ENCODE measurements around the gene ZNF22. TPM values are rescaled to one million over a fixed set of nuclear protein-coding genes. Genes with fewer than 3 reads are reported as not detected.

ZNF22 gene
- total and polyA plus RNA-seq, 2 of the 4 experiments (the other 2 are of a cell fraction), result 10.6 to 12.4 TPM

DNA sequence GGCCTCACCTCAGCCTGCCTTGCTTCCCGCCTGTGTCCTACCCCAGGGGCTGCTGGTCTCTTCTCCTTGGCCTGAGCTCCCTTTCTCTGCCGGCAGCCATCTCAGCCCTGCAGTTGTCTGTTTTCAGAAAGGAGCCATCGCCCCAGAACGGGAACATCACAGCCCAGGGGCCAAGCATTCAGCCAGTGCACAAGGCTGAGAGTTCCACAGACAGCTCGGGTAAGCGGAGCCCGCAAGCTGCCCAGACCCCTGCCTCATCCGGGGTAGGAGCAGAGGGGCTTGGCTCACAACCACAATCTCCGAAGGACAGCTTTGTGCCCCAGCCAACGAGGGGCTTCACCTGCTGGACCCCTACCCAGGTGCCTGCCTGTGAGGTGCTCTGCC, 16.8 kb upstream of the ZNF22 start:
- 90% methylated on average over 2 of the region's 10 CpGs; no CpG with 5 or more reads in 1 of the 2 experiments for WGBS, 2 experiments (ENCODE audit: extremely low coverage in 2 of 2, insufficient read length in 1 of 2)
- H3K14ac ChIP-seq (replicated peaks; ENCODE audit: low read depth, low read length), result peak overlapping the region; percentile 33; the same call in 1 of the 2 replicates
- intact Hi-C loops (cut with micrococcal nuclease) (no loop called here), in situ Hi-C loops (cut with MboI; ENCODE audit: low sequenced_read_pairs) (loop anchor here (25.0 kb wide), 4 partner anchors 1028 to 1847 kb away; partner anchors contain the start of genes CSGALNACT2 and HNRNPF), dilution Hi-C loops (cut with HindIII; ENCODE audit: low sequenced_read_pairs, unreplicated experiment) (no loop called here)
- ChIA-PET POLR2A (ENCODE audit: unreplicated experiment) (no interaction called here), CTCF (interaction anchor here (1.7 kb wide), 1 partner anchor 18 kb away, joined by 4 read pairs; no protein-coding TSS in a partner anchor)
- peaks cover 0 to 26% of the 10 kb centered on the region in 2 experiments; a peak in 2 of 4 replicates for H3K79me1 ChIP-seq (ENCODE audit: low read depth in 1 of 2, low read length in 2 of 2)
- peak overlapping the region in 1 of 2 experiments; percentile 18; a peak in 1 of 4 replicates for H4K8ac ChIP-seq (ENCODE audit: low read depth in 2 of 2, low read length in 2 of 2)
- peak overlapping the region; percentile 12; the same call in 1 of the 2 replicates for H4K5ac ChIP-seq (ENCODE audit: low read depth, low read length)
- H3K4me3 ChIP-seq (ENCODE audit: insufficient read depth, low read depth, low read length), result no peak overlapping the region
- no peaks in the 10 kb centered on the region for H3K9me3 ChIP-seq (ENCODE audit: control insufficient read depth, insufficient read depth, low read length)
- H2AK5ac ChIP-seq (ENCODE audit: low read depth, low read length), result peak overlapping the region; percentile 91; the same call in 1 of the 2 replicates
- DNase-seq (no peak), ATAC-seq (ENCODE audit: low read depth) (no peak)
- H4K20me1 ChIP-seq (ENCODE audit: insufficient read depth, low read length), result no peaks in the 10 kb centered on the region
- H3K9ac ChIP-seq (ENCODE audit: low read depth, low read length), result no peak overlapping the region
- H3K18ac ChIP-seq (ENCODE audit: low read depth, low read length), result peak overlapping the region; percentile 73; the same call in 1 of the 2 replicates
- peaks cover 4% of the 10 kb centered on the region; the same call in 1 of the 2 replicates for H3K36me3 ChIP-seq (ENCODE audit: control insufficient read depth, insufficient read depth, low read length)
- H3K9me1 ChIP-seq (ENCODE audit: insufficient read depth, low read length), result peaks cover 49% of the 10 kb centered on the region
- no peak overlapping the region for H3K4me2 ChIP-seq (ENCODE audit: low read depth, low read length)
- peak overlapping the region; percentile 38 for H2BK5ac ChIP-seq (ENCODE audit: low read depth, low read length, poor library complexity, severe bottlenecking)
- peak overlapping the region; percentile 87 for H4K91ac ChIP-seq (ENCODE audit: insufficient read depth, low read depth, low read length)
- H3K4ac ChIP-seq (ENCODE audit: low read depth, low read length), result peak overlapping the region; percentile 81
- H3K27ac ChIP-seq (ENCODE audit: insufficient read depth, low read length), result peak overlapping the region; percentile 75; the same call in 1 of the 2 replicates
- no peak for TF ChIP-seq USF2 (IDR thresholded peaks at IDR 0.05; ENCODE audit: low read depth, low read length)
- no peak for TF ChIP-seq MAZ (IDR thresholded peaks at IDR 0.05; ENCODE audit: borderline replicate concordance, low read depth, low read length)
- TF ChIP-seq CHD1 (IDR thresholded peaks at IDR 0.05; ENCODE audit: low read depth, low read length), result no peak
- no peak for TF ChIP-seq RAD21 (IDR thresholded peaks at IDR 0.05; ENCODE audit: low read length)
- TF ChIP-seq NFE2L2 (IDR thresholded peaks at IDR 0.05; ENCODE audit: low read depth, low read length), result no peak
- H2BK20ac ChIP-seq (ENCODE audit: low read depth, low read length), result peak overlapping the region; percentile 85
- H3K27me3 ChIP-seq (ENCODE audit: control insufficient read depth, insufficient read depth, low read length), result no peaks in the 10 kb centered on the region
- H3K23ac ChIP-seq (ENCODE audit: low read depth, low read length), result no peak overlapping the region
- BruUV-seq (replicated peaks), result no TSS peak
- H2BK120ac ChIP-seq (ENCODE audit: low read depth, low read length), result peak overlapping the region; percentile 93
- H2AK9ac ChIP-seq (replicated peaks; ENCODE audit: low read depth, low read length, poor library complexity), result no peak overlapping the region
- no peak overlapping the region for H3K56ac ChIP-seq (ENCODE audit: extremely low read depth, insufficient read depth, low read length)
- no peak overlapping the region for H2AFZ ChIP-seq (replicated peaks; ENCODE audit: low read length, poor library complexity)
- peaks cover 67% of the 10 kb centered on the region for H3K4me1 ChIP-seq (ENCODE audit: control insufficient read depth, insufficient read depth, low read length)
- peak overlapping the region; percentile 86; the same call in 1 of the 3 replicates for H2BK15ac ChIP-seq (ENCODE audit: low read depth, low read length)

Data from IMR-90 (cell line).